HG02852 (cell line): Measurements from ENCODE around the gene EVI2B.
"Not testable (repeated sequence)": the region's sequence is repeated elsewhere in the genome, so short reads cannot be mapped to it uniquely, and the experiment has no call there.

ENCODE experiments used
- ATAC-seq: cut with Tn5 transposase; IDR thresholded peaks from one replicate; pipeline ENCODE4 v1.9.1; 2021; ENCODE audit warnings: mild to moderate bottlenecking, moderate library complexity; ENCODE audit not compliant: unreplicated experiment

EVI2B gene

GRCh38 chr17:31272803-31273202 is 41.1 kb downstream of the EVI2B start:
- no peak for ATAC-seq

- ATAC-seq, result no peak
These were observed 41.6 kb downstream of the EVI2B start for GRCh38 chr17:31272236-31272635.

DNA sequence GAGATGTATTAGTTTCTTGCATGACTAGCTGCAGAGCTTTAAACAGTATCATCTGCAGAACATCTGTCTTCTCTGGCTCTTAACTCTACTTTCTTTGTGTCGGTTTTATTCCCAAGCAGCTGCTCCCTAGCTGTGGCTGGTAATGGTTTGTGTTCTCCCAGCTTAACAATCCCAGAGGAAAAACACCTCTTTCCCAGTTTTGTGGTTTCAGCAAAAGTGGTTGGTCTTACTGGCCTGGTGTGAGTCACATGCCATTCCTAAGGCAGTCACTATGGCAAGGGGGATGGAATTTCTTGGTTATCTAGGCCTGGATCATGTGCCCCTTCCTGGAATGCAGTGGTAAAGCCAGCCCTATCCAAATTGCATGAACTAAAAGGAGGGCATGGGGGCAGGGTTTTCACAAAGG is 44.3 kb downstream of the EVI2B start:
- no peak for ATAC-seq

- ATAC-seq, result no peak
These were observed 44.7 kb downstream of the EVI2B start for GRCh38 chr17:31269036-31269577.

DNA sequence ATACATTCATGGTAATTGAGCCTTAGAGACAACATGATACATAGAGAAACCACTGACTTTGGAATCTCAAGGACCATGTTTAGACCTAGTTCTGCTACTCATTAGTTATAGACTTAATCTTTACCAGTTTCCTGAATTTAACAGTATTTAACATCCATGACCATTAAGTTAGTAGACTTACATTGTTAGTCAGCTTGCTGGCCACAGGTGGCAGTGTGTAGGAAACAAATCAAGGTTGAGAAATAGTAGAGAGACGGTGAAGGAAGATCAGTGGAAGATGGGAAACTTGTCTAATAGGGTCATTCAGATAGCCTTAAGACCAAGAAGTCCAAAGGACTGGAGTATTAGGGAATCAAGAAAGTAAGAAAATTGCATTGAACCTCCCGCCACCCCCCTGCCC is 47.8 kb downstream of the EVI2B start:
- ATAC-seq, result no peak

- not testable (repeated sequence) for ATAC-seq
These were observed 50.9 kb downstream of the EVI2B start for GRCh38 chr17:31262923-31263322.

GRCh38 chr17:31261601-31262000 is 52.3 kb downstream of the EVI2B start:
- no peak for ATAC-seq

- no peak for ATAC-seq
These were observed 53.7 kb downstream of the EVI2B start for GRCh38 chr17:31260151-31260550.

- no peak for ATAC-seq
These were observed 56.9 kb downstream of the EVI2B start for GRCh38 chr17:31256936-31257335.

DNA sequence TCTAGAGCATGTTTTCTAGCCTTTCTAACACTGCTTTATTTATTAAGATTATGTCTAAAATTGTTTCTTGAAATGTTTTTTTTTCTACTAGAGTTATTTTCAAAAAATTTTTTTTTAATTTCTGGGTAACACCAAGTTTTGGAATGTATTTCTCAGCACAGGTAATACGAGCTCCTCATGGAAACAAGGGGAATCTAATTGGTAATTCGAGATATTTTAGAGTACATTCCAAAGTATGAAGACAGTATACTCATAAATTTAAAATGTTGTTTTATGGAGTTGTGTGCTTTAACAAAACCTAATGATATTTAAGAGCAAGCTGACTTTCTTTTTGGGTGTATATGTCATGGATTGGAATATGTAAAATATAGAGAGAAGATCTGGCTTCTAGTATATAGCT is 59.2 kb downstream of the EVI2B start:
- no peak for ATAC-seq
